SK-N-SH (cell line): ENCODE data around the gene STRBP. TPM values are rescaled to one million over a fixed set of nuclear protein-coding genes. Genes with fewer than 3 reads are reported as not detected.

Experiments used
- CTCF ChIA-PET: fragments of 300-600, 350-600 bp; formaldehyde crosslinking; extraction: SDS; loops from one replicate; lab custom pipeline; 2021; lab: Yijun Ruan, JAX
- POLR2A ChIA-PET: fragments of 350-600 bp; sonication (Branson Sonifier 250); formaldehyde crosslinking; extraction: SDS; loops from one replicate; lab custom pipeline; 2020; ENCODE audit warnings: antibody characterized with exemption, inconsistent platforms; lab: Yijun Ruan, JAX
- DNase-seq: peaks from one replicate; pipeline ENCODE4 v3.0.0; 2012
- H2AFZ ChIP-seq: fragments of 200-600 bp; sonication (generic); 2 replicates; pipeline ENCODE4 v1.8.1; 2016; ENCODE audit warnings: antibody characterized with exemption, mild to moderate bottlenecking, low read depth
- H3F3A ChIP-seq: fragments of 200-600 bp; sonication (generic); replicated peaks from 2 replicates; pipeline ENCODE3; 2016; ENCODE audit warnings: antibody characterized with exemption, mild to moderate bottlenecking; ENCODE audit not compliant: insufficient read depth
- H3K27ac ChIP-seq, 2 experiments: fragments of 200-500 bp in 1 of 2; fragments of 200-600 bp in 1 of 2; sonication (Bioruptor generic) in 1 of 2; sonication (generic), shearing (Covaris generic) in 1 of 2; 2 replicates each; pipeline versions ENCODE4 v1.5.1 to v1.6.1; 2014 to 2016; ENCODE audit warnings: low read depth in 2 of 2, inconsistent platforms in 1 of 2, low read length in 1 of 2, mild to moderate bottlenecking in 1 of 2, mixed read lengths in 1 of 2
- H3K27me3 ChIP-seq: fragments of 200-600 bp; sonication (generic), shearing (Covaris generic); 2 replicates; pipeline ENCODE4 v1.6.1; 2016; ENCODE audit warnings: mixed run types; ENCODE audit not compliant: insufficient read depth
- H3K36me3 ChIP-seq, 2 experiments: fragments of 200-500 bp in 1 of 2; fragments of 200-600 bp in 1 of 2; sonication (Bioruptor generic) in 1 of 2; sonication (generic) in 1 of 2; replicated peaks in 1 of 2; 2 replicates each; pipeline versions ENCODE3 to v1.5.1; 2014 to 2016; ENCODE audit warnings: low read length in 1 of 2, mild to moderate bottlenecking in 1 of 2; ENCODE audit not compliant: insufficient read depth in 2 of 2, control insufficient read depth in 1 of 2
- H3K4me1 ChIP-seq, 2 experiments: fragments of 200-500 bp in 1 of 2; fragments of 200-600 bp in 1 of 2; sonication (Bioruptor generic) in 1 of 2; sonication (generic), shearing (Covaris generic) in 1 of 2; 2 replicates each; pipeline versions ENCODE4 v1.5.1 to v1.6.1; 2014 to 2016; ENCODE audit warnings: low read depth in 1 of 2, low read length in 1 of 2, mixed run types in 1 of 2; ENCODE audit not compliant: insufficient read depth in 2 of 2, control insufficient read depth in 1 of 2
- H3K4me2 ChIP-seq: fragments of 200-600 bp; sonication (generic), shearing (Covaris generic); 2 replicates; pipeline ENCODE4 v1.6.1; 2017; ENCODE audit warnings: mixed run types
- H3K4me3 ChIP-seq, 2 experiments: fragments of 200-500 bp in 1 of 2; fragments of 200-600 bp in 1 of 2; sonication (Bioruptor generic) in 1 of 2; sonication (generic), shearing (Covaris generic) in 1 of 2; 2 replicates each; pipeline versions ENCODE4 v1.5.1 to v1.8.1; 2014 to 2016; ENCODE audit warnings: low read depth in 2 of 2, inconsistent platforms in 1 of 2, low read length in 1 of 2, mild to moderate bottlenecking in 1 of 2, mixed read lengths in 1 of 2, moderate library complexity in 1 of 2
- H3K79me2 ChIP-seq: fragments of 200-600 bp; sonication (generic); 2 replicates; pipeline ENCODE4 v1.8.1; 2017; ENCODE audit warnings: mild to moderate bottlenecking; ENCODE audit not compliant: insufficient read depth
- H3K9ac ChIP-seq: fragments of 200-600 bp; sonication (generic); 2 replicates; pipeline ENCODE4 v1.6.1; 2017; ENCODE audit warnings: mixed run types
- H3K9me2 ChIP-seq: fragments of 200-600 bp; sonication (generic); 2 replicates; pipeline ENCODE4 v1.6.1; 2017; ENCODE audit warnings: mixed run types
- H3K9me3 ChIP-seq: fragments of 200-600 bp; sonication (generic); 2 replicates; pipeline ENCODE4 v1.6.1; 2017; ENCODE audit warnings: mixed run types, mild to moderate bottlenecking, moderate library complexity
- H4K20me1 ChIP-seq: fragments of 200-600 bp; sonication (generic); 2 replicates; pipeline ENCODE4 v1.6.1; 2017; ENCODE audit warnings: mild to moderate bottlenecking, mixed run types; ENCODE audit not compliant: insufficient read depth
- CHD2 ChIP-seq: fragments of 150-350 bp; IDR thresholded peaks from 2 replicates; pipeline ENCODE4 v1.6.1; 2018; ENCODE audit warnings: low read length; ENCODE audit not compliant: partially characterized antibody
- EP300 ChIP-seq, 2 experiments: IDR thresholded peaks; 2 replicates each; pipeline versions ENCODE4 v1.4.0 to v1.6.1; 2012; ENCODE audit warnings: borderline replicate concordance in 1 of 2, low read depth in 1 of 2, low read length in 1 of 2
- FOSL2 ChIP-seq: IDR thresholded peaks from 2 replicates; pipeline ENCODE4 v1.4.0; 2012; ENCODE audit warnings: low read depth, mild to moderate bottlenecking, moderate library complexity, borderline replicate concordance
- FOXM1 ChIP-seq: IDR thresholded peaks from 2 replicates; pipeline ENCODE4 v1.4.0; 2012; ENCODE audit warnings: low read depth, mild to moderate bottlenecking
- GABPA ChIP-seq: IDR thresholded peaks from 2 replicates; pipeline ENCODE4 v1.4.0; 2012; ENCODE audit warnings: low read depth, mild to moderate bottlenecking
- MEF2A ChIP-seq: IDR thresholded peaks from 2 replicates; pipeline ENCODE4 v1.4.0; 2012; ENCODE audit warnings: low read depth, borderline replicate concordance
- MXI1 ChIP-seq: IDR thresholded peaks from 2 replicates; pipeline ENCODE4 v1.6.1; 2012; ENCODE audit warnings: mild to moderate bottlenecking, low read depth, low read length, improper control_type of control experiment
- SMC3 ChIP-seq: IDR thresholded peaks from 2 replicates; pipeline ENCODE4 v1.6.1; 2012; ENCODE audit warnings: low read depth, low read length, improper control_type of control experiment
- TEAD4 ChIP-seq: IDR thresholded peaks from 2 replicates; pipeline ENCODE4 v1.4.0; 2012; ENCODE audit warnings: mild to moderate bottlenecking, borderline replicate concordance; ENCODE audit not compliant: insufficient read depth
- YY1 ChIP-seq: IDR thresholded peaks from 2 replicates; pipeline ENCODE4 v1.4.0; 2012; ENCODE audit warnings: low read depth, mild to moderate bottlenecking
- WGBS: methylation state at CpG from one replicate; pipeline ENCODE4 v1.1.6; 2017; ENCODE audit warnings: low lambda C conversion rate; 5-methylcytosine and 5-hydroxymethylcytosine counted together
- polyA plus RNA-seq, 3 experiments: library from polyadenylated mRNA; depleted of rRNA; stranded (reverse); fragments of >200 nt; gene quantifications; 2 replicates each; pipeline ENCODE4 v1.2.3, GENCODE V29; 2012
- TF ChIP-seq, protein P1 (sequence below): fragments of 150-350 bp; IDR thresholded peaks from 2 replicates; pipeline ENCODE4 v1.6.1; 2017; ENCODE audit warnings: antibody characterized with exemption, low read length, low read depth, borderline replicate concordance
- TF ChIP-seq, protein P2 (sequence below): IDR thresholded peaks from 2 replicates; pipeline ENCODE4 v1.6.1; 2012; ENCODE audit warnings: mild to moderate bottlenecking, low read depth, low read length, moderate library complexity
- TF ChIP-seq, protein P3 (sequence below): IDR thresholded peaks from 2 replicates; pipeline ENCODE4 v1.4.0; 2012; ENCODE audit warnings: low read depth, borderline replicate concordance

STRBP gene
- polyA plus RNA-seq, 1 of the 3 experiments (the other 2 are of a cell fraction): 5.9 TPM

DNA sequence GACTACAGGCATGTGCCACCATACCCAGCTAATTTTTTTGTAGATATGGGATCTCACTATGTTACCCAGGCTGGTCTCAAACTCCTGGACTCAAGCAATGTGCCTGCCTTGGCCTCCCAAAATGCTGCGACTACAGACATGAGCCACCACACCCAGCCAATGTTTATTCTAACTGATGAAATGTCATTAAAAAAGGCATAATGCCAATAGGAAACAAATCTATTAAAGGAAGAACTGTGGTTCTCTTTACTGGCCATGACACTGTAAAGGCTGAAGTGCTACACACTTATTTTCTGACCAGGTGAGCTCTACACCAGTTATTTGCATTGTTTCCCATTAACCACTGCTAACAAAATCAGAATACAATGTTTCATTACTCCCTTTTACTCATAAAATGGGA is 106.0 kb downstream of the STRBP start (continued):
- TF ChIP-seq, protein P1, sequence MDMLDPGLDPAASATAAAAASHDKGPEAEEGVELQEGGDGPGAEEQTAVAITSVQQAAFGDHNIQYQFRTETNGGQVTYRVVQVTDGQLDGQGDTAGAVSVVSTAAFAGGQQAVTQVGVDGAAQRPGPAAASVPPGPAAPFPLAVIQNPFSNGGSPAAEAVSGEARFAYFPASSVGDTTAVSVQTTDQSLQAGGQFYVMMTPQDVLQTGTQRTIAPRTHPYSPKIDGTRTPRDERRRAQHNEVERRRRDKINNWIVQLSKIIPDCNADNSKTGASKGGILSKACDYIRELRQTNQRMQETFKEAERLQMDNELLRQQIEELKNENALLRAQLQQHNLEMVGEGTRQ: no peak
- TF ChIP-seq MXI1 (no peak), MEF2A (no peak), SMC3 (no peak), EP300 (IDR thresholded peaks at IDR 0.05; ENCODE audit: borderline replicate concordance in 1 of 2, low read depth in 1 of 2, low read length in 1 of 2) (no peak)
- TF ChIP-seq, all 33 proteins: peak for 0

GRCh38 chr9:123157221-123157620 is 111.2 kb downstream of the STRBP start:
- no peaks in the 10 kb centered on the region for H3F3A ChIP-seq
- ChIA-PET CTCF (no interaction called here), POLR2A (no interaction called here)
- no peak overlapping the region for H3K27ac ChIP-seq
- no peaks in the 10 kb centered on the region for H3K27me3 ChIP-seq
- H3K79me2 ChIP-seq: no peaks in the 10 kb centered on the region
- no peak for DNase-seq
- no peaks in the 10 kb centered on the region for H4K20me1 ChIP-seq
- 79% methylated on average over 3 of the region's 3 CpGs for WGBS
- no peak overlapping the region for H3K9ac ChIP-seq
- H3K4me3 ChIP-seq: no peak overlapping the region
- no peak for TF ChIP-seq MXI1
- no peak for TF ChIP-seq TEAD4
- TF ChIP-seq, protein P2, sequence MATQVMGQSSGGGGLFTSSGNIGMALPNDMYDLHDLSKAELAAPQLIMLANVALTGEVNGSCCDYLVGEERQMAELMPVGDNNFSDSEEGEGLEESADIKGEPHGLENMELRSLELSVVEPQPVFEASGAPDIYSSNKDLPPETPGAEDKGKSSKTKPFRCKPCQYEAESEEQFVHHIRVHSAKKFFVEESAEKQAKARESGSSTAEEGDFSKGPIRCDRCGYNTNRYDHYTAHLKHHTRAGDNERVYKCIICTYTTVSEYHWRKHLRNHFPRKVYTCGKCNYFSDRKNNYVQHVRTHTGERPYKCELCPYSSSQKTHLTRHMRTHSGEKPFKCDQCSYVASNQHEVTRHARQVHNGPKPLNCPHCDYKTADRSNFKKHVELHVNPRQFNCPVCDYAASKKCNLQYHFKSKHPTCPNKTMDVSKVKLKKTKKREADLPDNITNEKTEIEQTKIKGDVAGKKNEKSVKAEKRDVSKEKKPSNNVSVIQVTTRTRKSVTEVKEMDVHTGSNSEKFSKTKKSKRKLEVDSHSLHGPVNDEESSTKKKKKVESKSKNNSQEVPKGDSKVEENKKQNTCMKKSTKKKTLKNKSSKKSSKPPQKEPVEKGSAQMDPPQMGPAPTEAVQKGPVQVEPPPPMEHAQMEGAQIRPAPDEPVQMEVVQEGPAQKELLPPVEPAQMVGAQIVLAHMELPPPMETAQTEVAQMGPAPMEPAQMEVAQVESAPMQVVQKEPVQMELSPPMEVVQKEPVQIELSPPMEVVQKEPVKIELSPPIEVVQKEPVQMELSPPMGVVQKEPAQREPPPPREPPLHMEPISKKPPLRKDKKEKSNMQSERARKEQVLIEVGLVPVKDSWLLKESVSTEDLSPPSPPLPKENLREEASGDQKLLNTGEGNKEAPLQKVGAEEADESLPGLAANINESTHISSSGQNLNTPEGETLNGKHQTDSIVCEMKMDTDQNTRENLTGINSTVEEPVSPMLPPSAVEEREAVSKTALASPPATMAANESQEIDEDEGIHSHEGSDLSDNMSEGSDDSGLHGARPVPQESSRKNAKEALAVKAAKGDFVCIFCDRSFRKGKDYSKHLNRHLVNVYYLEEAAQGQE: no peak
- no peak for TF ChIP-seq CHD2
- no peaks in the 10 kb centered on the region for H3K4me1 ChIP-seq
- no peak overlapping the region for H3K4me2 ChIP-seq
- H3K36me3 ChIP-seq: peaks cover 0 to 2% of the 10 kb centered on the region in 2 experiments
- no peaks in the 10 kb centered on the region for H3K9me3 ChIP-seq
- no peaks in the 10 kb centered on the region for H3K9me2 ChIP-seq
- H2AFZ ChIP-seq: no peak overlapping the region

DNA sequence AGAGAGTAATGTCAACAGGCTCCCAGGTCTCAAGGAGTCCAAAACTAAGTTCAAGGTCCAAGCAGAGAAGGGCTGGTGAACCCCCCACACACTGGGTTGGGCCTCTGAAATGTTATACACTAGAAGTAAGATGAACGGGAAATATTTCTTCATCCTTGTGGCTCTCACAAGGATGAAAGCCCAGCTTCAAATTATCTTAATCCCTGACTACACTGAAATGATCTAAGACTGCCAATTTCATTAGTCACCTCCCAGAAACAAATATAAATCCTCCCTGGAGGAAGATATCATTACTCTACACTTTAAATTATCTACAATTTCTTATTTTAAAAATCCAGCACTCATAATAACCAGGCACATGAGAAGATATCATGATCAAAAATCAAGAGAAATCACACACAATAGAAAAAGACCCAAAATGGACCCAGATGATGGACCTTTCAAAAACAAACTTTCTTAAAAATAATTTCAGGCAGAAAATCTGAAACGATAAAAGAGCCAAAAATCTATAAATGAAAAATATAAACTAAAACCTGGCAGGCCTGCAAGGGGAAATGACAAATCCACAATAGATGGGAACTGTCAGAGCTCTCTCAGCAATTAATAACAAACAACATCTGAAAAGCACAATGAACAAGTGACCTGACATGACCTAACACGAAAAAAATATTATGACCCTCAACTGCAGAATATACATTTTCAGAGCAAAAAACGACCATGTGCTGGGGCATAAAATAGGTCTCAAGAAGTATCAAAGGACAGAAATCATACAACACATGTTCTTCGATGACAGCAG is 117.5 kb downstream of the STRBP start:
- H3K9me3 ChIP-seq: no peaks in the 10 kb centered on the region
- no peaks in the 10 kb centered on the region for H3K79me2 ChIP-seq
- WGBS: 82% methylated on average over 5 of the region's 5 CpGs
- no peaks in the 10 kb centered on the region for H4K20me1 ChIP-seq
- no peak for TF ChIP-seq YY1
- TF ChIP-seq, protein P3, sequence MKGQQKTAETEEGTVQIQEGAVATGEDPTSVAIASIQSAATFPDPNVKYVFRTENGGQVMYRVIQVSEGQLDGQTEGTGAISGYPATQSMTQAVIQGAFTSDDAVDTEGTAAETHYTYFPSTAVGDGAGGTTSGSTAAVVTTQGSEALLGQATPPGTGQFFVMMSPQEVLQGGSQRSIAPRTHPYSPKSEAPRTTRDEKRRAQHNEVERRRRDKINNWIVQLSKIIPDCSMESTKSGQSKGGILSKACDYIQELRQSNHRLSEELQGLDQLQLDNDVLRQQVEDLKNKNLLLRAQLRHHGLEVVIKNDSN: no peak
- no peak for TF ChIP-seq GABPA
- no peak for TF ChIP-seq FOSL2
- no peak for TF ChIP-seq FOXM1
- no peak overlapping the region for H3K4me2 ChIP-seq
- H3K4me3 ChIP-seq: no peak overlapping the region
- H3K4me1 ChIP-seq: no peaks in the 10 kb centered on the region
- H3K27ac ChIP-seq: no peak overlapping the region
- CTCF ChIA-PET: no interaction called here
- H3K9me2 ChIP-seq: no peaks in the 10 kb centered on the region
- DNase-seq: no peak
- H2AFZ ChIP-seq: no peak overlapping the region
- H3K9ac ChIP-seq: no peak overlapping the region
- H3F3A ChIP-seq: no peaks in the 10 kb centered on the region
- POLR2A ChIA-PET: no interaction called here
- peaks cover 2 to 5% of the 10 kb centered on the region in 2 experiments for H3K36me3 ChIP-seq
- H3K27me3 ChIP-seq: no peaks in the 10 kb centered on the region
